ENCODE results near the gene TRIOBP. TPM values are rescaled to one million over a fixed set of nuclear protein-coding genes. Genes with fewer than 3 reads are reported as not detected.
A peak's percentile ranks its signal among the peaks of the same experiment; 100 is the strongest.

The TRIOBP gene
- polyA plus RNA-seq, 10 donors: 33.4 to 61.8 (median 43.9) TPM

DNA sequence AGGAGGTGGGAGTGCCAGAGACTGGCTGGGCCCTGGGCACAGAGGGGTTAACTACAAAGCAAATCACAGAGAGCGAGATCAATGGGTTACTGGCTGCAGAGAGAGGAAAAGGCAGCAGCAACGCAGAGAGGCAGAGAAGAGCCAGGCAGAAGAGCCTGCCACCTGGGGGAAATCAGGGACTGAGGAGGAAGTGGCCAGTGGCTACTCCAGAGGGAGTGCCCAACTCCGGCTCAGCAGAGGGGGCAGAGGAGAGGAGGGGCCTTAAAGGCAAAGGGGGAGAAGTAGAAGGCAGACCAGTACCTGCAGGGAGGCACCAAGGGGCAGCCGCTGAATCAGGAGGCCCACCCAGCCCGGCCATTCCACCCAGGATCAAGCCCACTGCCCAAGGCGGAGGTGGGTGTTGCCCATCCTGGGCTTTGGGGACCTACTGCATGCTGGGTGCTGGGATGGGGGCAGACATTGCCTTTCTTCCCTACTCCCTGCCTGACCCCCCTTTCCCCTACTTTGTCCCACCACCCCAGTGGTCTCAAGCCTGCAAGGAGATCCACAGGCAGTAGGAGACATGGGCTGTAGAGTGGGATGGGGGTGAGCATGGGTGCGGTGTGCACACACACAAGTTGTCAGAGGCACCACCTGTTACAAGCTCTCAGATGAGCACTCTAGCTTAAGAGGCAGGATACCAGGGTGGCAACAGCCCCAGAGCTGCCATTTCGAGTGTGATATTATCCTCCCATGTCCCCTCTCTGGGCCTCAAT is 125.4 kb downstream of the TRIOBP start:
- DNase-seq: no peak

DNA sequence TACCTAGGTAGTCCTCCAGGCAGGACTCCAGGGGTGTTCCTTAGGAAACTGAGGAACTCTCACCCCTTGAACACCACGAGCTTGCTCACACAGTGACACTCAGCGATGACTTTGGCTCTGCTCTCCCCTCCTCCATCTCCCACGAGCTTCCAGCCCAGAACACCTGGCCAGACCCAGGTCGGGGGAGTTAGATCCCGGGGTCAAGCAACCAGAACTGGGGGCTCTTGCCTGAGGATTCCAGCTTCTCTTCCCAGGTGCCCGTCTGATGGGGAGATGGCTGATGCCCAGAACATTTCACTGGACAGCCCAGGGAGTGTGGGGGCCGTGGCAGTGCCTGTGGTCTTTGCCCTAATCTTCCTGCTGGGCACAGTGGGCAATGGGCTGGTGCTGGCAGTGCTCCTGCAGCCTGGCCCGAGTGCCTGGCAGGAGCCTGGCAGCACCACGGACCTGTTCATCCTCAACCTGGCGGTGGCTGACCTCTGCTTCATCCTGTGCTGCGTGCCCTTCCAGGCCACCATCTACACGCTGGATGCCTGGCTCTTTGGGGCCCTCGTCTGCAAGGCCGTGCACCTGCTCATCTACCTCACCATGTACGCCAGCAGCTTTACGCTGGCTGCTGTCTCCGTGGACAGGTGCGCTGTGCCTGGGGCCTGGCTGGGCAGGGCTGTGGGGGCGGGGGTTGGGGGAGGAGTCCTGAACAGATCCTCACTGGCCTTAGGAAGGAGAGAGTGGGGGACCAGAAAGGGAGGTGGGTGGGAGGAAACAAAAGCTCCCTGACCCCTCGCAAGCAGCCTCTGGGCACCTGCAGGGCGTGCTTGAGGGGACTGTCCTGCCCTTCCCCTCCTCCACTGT is 126.5 kb downstream of the TRIOBP start, which contains the start of gene GALR3:
Gene GALR3 (plus strand): TSS at position 249 of the 852 bp plus-strand sequence. CDS start 25 bp downstream, at position 274.
- no peak for DNase-seq

DNA sequence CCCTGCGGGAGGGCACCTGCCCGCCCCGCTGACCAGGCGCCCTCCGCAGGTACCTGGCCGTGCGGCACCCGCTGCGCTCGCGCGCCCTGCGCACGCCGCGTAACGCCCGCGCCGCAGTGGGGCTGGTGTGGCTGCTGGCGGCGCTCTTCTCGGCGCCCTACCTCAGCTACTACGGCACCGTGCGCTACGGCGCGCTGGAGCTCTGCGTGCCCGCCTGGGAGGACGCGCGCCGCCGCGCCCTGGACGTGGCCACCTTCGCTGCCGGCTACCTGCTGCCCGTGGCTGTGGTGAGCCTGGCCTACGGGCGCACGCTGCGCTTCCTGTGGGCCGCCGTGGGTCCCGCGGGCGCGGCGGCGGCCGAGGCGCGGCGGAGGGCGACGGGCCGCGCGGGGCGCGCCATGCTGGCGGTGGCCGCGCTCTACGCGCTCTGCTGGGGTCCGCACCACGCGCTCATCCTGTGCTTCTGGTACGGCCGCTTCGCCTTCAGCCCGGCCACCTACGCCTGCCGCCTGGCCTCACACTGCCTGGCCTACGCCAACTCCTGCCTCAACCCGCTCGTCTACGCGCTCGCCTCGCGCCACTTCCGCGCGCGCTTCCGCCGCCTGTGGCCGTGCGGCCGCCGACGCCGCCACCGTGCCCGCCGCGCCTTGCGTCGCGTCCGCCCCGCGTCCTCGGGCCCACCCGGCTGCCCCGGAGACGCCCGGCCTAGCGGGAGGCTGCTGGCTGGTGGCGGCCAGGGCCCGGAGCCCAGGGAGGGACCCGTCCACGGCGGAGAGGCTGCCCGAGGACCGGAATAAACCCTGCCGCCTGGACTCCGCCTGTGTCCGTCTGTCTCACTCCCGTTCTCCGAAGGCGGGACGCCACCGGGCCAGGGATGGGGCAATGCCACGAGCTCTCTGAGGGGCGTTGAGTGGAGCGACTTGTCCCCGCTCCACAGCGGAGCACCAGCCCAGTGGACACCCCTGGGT is 128.1 kb downstream of the TRIOBP start:
- peak in 2 of 3 donors; percentile 37 to 67 for DNase-seq

Other genes with a start within 250 kb of the TRIOBP start
- 1 to 10 TPM; 4.2 to 9.6 (median 6.1) TPM for gene MFNG, start 210.7 kb upstream of the TRIOBP start, polyA plus RNA-seq (ENCODE audit: insufficient read length in 10 of 10)
- gene CARD10, start 177.6 kb upstream of the TRIOBP start, polyA plus RNA-seq (ENCODE audit: insufficient read length in 10 of 10): 10 to 100 TPM in 8 of 10 donors, 1 to 10 TPM in 2; 8.8 to 19.1 (median 12.6) TPM
- 10 to 100 TPM; 27.1 to 48.6 (median 36.9) TPM for gene CDC42EP1, start 136.6 kb upstream of the TRIOBP start, polyA plus RNA-seq (ENCODE audit: insufficient read length in 10 of 10)
- gene LGALS2, start 117.0 kb upstream of the TRIOBP start, polyA plus RNA-seq (ENCODE audit: insufficient read length in 10 of 10): 1 to 10 TPM in 2 of 10 donors, under 1 TPM in 5, not detected in 3; 0.34 to 1.3 (median 0.50) TPM
- gene GGA1, start 88.2 kb upstream of the TRIOBP start, polyA plus RNA-seq (ENCODE audit: insufficient read length in 10 of 10): 10 to 100 TPM; 27.6 to 49.1 (median 34.4) TPM
- gene SH3BP1, start 57.4 kb upstream of the TRIOBP start, polyA plus RNA-seq (ENCODE audit: insufficient read length in 10 of 10): 10 to 100 TPM in 6 of 10 donors, 1 to 10 TPM in 4; 5.9 to 13.3 (median 10.3) TPM
- 10 to 100 TPM; 14.7 to 19.0 (median 15.3) TPM for gene PDXP, start 38.3 kb upstream of the TRIOBP start, polyA plus RNA-seq (ENCODE audit: insufficient read length in 10 of 10)
- gene LGALS1, start 21.4 kb upstream of the TRIOBP start, polyA plus RNA-seq (ENCODE audit: insufficient read length in 10 of 10): 1,000 to 10,000 TPM; 1,423 to 2,007 (median 1,545) TPM
- 10 to 100 TPM; 12.4 to 22.4 (median 13.9) TPM for gene NOL12, start 10.7 kb upstream of the TRIOBP start, polyA plus RNA-seq (ENCODE audit: insufficient read length in 10 of 10)
- 1 to 10 TPM; 3.2 to 7.0 (median 5.8) TPM for gene GCAT, start 110.9 kb downstream of the TRIOBP start, polyA plus RNA-seq (ENCODE audit: insufficient read length in 10 of 10)
- under 1 TPM in 1 of 10 donors, not detected in 9; 0.11 TPM for gene GALR3, start 126.3 kb downstream of the TRIOBP start, polyA plus RNA-seq (ENCODE audit: insufficient read length in 10 of 10)
- 10 to 100 TPM in 9 of 10 donors, 1 to 10 TPM in 1; 8.6 to 13.0 (median 10.9) TPM for gene ANKRD54, start 147.3 kb downstream of the TRIOBP start, polyA plus RNA-seq (ENCODE audit: insufficient read length in 10 of 10)
- 1,000 to 10,000 TPM; 1,067 to 1,479 (median 1,268) TPM for gene EIF3L, start 152.4 kb downstream of the TRIOBP start, polyA plus RNA-seq (ENCODE audit: insufficient read length in 10 of 10)
- gene MICALL1, start 209.2 kb downstream of the TRIOBP start, polyA plus RNA-seq (ENCODE audit: insufficient read length in 10 of 10): 10 to 100 TPM; 29.0 to 60.0 (median 42.2) TPM